DOHH2 (cell line): Measurements from ENCODE around the gene OTOP3.

Experiments used
- H3F3A ChIP-seq: fragments of 200-600 bp; sonication (generic), shearing (Covaris generic); 2 replicates; pipeline ENCODE4 v1.6.0; 2016; ENCODE audit warnings: antibody characterized with exemption, mild to moderate bottlenecking; ENCODE audit not compliant: control insufficient read depth, insufficient read depth
- H3K27ac ChIP-seq: fragments of 200-600 bp; sonication (generic); 2 replicates; pipeline ENCODE4 v1.5.1; 2014; ENCODE audit warnings: low read depth, mild to moderate bottlenecking, low read length, moderate library complexity
- H3K27me3 ChIP-seq: fragments of 200-600 bp; sonication (generic); 2 replicates; pipeline ENCODE4 v1.6.1; 2014; ENCODE audit warnings: mild to moderate bottlenecking, low read length, mixed read lengths; ENCODE audit not compliant: control insufficient read depth
- H3K36me3 ChIP-seq: fragments of 200-600 bp; sonication (generic); 2 replicates; pipeline ENCODE4 v1.6.1; 2014; ENCODE audit warnings: mild to moderate bottlenecking, low read length, moderate library complexity, mixed read lengths; ENCODE audit not compliant: control insufficient read depth
- H3K4me1 ChIP-seq: fragments of 200-600 bp; sonication (generic); 2 replicates; pipeline ENCODE4 v1.6.1; 2014; ENCODE audit warnings: mild to moderate bottlenecking, low read length, mixed read lengths; ENCODE audit not compliant: control insufficient read depth
- H3K4me2 ChIP-seq: fragments of 200-600 bp; sonication (generic); 2 replicates; pipeline ENCODE4 v1.6.0; 2014; ENCODE audit warnings: mild to moderate bottlenecking, low read length, moderate library complexity
- H3K4me3 ChIP-seq: fragments of 200-600 bp; sonication (generic); 2 replicates; pipeline ENCODE4 v1.5.1; 2014; ENCODE audit warnings: mild to moderate bottlenecking, low read length, mixed read lengths
- H3K79me2 ChIP-seq: fragments of 200-600 bp; sonication (generic); 2 replicates; pipeline ENCODE4 v1.6.1; 2014; ENCODE audit warnings: mild to moderate bottlenecking, low read length, mixed read lengths; ENCODE audit not compliant: control insufficient read depth
- H3K9me2 ChIP-seq: fragments of 200-600 bp; sonication (generic); replicated peaks from 2 replicates; pipeline ENCODE4 v1.6.1; 2014; ENCODE audit warnings: mild to moderate bottlenecking, low read length, mixed read lengths; ENCODE audit not compliant: control insufficient read depth
- H3K9me3 ChIP-seq: fragments of 200-600 bp; sonication (generic); 2 replicates; pipeline ENCODE4 v1.6.1; 2014; ENCODE audit warnings: antibody characterized with exemption, low read length, mixed read lengths; ENCODE audit not compliant: control insufficient read depth, insufficient read depth
- H4K20me1 ChIP-seq: fragments of 200-600 bp; sonication (generic); 2 replicates; pipeline ENCODE4 v1.6.0; 2014; ENCODE audit warnings: low read depth, mild to moderate bottlenecking, antibody characterized with exemption, low read length, moderate library complexity; ENCODE audit not compliant: control insufficient read depth, insufficient read depth
- EZH2phosphoT487 ChIP-seq: fragments of 200-600 bp; sonication (generic); IDR thresholded peaks from 2 replicates; pipeline ENCODE4 v1.6.1; 2017; ENCODE audit warnings: borderline replicate concordance, mild to moderate bottlenecking, antibody characterized with exemption, low read length, moderate library complexity, mixed read lengths
- TF ChIP-seq, protein P1 (sequence below): fragments of 200-600 bp; sonication (generic); IDR thresholded peaks from one replicate; pipeline ENCODE4 v1.5.1; 2014; ENCODE audit warnings: antibody characterized with exemption, mild to moderate bottlenecking, low read depth, low read length; ENCODE audit not compliant: poor library complexity, severe bottlenecking

The OTOP3 gene

DNA sequence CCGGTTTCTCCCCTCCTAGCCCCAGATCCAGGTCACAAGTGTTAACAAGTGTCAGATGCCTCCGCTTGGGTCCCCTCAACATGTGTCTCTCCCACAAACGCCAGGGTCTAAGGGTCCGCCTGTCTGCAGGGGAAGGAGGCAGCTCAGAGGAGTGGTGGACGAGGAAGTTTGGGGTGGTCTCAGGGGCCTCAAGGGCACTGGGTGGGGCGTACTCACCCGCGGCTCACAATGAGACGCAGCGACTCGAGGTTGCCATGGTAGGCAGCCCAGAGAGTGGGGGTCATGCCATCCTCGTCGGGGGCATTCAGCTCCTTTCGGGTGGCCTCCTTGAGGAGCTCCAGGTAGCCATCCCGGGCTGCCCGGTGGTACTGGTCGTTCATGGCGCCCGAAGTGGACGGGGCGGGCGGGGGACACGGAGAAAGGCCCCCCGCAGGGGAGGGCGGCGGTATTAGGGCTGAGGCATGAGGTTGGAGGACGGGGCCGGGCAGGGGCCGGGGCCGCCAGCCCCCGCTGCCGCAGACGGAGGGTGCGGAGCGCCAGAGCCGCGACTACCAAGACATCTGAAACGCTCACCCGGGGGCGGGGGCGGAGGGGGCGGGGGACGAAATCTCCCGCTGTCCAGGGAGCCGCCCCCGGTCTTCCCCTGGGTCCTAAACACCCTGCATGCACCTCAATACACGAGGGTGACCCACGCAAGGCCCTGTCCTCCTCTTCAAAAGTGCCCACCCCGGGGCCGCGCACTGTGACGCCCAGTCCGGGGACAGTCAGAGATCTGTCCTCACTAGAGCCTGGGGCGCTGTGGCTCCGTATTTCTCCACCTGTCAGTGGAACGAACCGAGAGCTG, 12.8 kb upstream of the OTOP3 start, which contains the start of gene USH1G:
USH1G (minus strand) TSS at position 562 of the 844 bp plus-strand sequence; CDS start at position 380, 182 bp downstream.
- TF ChIP-seq, protein P1, sequence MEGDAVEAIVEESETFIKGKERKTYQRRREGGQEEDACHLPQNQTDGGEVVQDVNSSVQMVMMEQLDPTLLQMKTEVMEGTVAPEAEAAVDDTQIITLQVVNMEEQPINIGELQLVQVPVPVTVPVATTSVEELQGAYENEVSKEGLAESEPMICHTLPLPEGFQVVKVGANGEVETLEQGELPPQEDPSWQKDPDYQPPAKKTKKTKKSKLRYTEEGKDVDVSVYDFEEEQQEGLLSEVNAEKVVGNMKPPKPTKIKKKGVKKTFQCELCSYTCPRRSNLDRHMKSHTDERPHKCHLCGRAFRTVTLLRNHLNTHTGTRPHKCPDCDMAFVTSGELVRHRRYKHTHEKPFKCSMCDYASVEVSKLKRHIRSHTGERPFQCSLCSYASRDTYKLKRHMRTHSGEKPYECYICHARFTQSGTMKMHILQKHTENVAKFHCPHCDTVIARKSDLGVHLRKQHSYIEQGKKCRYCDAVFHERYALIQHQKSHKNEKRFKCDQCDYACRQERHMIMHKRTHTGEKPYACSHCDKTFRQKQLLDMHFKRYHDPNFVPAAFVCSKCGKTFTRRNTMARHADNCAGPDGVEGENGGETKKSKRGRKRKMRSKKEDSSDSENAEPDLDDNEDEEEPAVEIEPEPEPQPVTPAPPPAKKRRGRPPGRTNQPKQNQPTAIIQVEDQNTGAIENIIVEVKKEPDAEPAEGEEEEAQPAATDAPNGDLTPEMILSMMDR: no peak
- TF ChIP-seq EZH2phosphoT487: no peak
- Histone ChIP-seq H3K36me3 (no peaks in the 10 kb centered on the region), H3F3A (no peaks in the 10 kb centered on the region), H3K27me3 (peaks cover 19% of the 10 kb centered on the region), H3K9me3 (no peaks in the 10 kb centered on the region), H3K4me3 (no peak within 1 kb of the TSS), H3K4me2 (no peak within 1 kb of the TSS), H3K4me1 (no peaks in the 10 kb centered on the region), H3K9me2 (no peaks in the 10 kb centered on the region), H3K79me2 (no peaks in the 10 kb centered on the region), H4K20me1 (no peaks in the 10 kb centered on the region), H3K27ac (no peak within 1 kb of the TSS)

DNA sequence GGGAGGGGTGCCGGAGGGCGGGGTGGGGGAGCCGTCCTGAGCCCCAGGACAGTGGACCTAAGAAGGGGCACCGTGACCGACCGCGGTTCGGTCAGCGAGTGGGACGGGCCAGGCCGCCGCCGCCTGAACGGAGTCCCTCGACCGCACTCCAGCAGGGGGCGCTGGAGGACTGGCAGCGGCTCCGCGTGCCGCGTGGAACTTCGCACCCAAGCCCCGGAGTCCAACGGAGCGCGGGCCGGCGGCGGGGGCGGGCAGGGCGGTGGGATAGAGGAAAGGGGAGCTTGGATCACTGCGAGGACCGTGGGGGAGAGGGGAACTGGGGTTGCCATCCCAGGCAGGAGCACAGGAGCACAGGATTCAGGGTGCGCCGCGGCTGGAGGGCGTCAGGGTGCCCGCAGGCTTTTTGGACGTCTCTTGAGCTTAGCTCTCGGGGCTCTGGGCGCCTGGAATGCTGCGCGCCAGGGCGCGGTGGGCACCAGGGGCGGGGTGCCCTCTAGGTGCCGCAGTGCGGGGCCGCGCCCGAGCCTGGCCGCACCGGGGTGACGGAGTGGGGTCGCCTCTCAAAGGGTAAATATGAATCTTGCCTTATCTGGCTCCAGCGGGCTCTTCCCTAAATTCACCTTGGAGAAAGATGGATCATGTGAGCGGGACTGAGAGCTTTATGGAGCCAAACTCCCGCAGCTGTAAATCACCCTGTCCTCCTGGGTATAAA, 12.0 kb upstream of the OTOP3 start:
- Histone ChIP-seq H3K4me2 (no peak overlapping the region), H3K27me3 (peaks cover 19% of the 10 kb centered on the region)

DNA sequence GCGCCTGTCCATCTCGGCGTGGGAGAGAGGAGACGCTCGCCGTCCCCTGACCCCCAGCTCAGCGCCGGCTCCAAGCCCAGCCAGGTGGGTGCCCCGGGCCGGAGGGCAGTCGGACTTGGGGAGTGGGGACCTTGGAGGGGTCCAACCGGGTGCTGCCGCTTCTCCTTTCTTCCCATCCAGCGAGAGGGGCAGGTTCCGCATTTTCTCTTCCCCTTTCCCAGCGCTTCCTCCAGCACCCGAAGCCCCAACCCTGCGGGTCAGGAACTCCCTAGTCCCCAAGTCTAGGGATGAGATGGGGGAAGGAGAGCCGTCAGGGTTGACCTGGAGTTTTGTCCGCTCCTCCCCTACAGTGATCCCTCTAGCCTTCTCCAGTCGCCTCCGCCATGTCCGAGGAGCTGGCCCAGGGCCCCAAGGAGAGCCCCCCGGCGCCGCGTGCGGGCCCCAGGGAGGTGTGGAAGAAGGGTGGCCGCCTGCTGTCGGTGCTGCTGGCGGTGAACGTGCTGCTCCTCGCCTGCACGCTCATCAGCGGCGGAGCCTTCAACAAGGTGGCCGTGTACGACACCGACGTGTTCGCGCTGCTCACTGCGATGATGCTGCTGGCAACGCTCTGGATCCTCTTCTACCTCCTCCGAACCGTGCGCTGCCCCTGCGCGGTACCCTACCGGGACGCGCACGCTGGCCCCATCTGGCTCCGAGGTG, 11.3 kb upstream of the OTOP3 start, which contains the start of gene OTOP2:
OTOP2 (plus strand) TSS at position 24 of the 699 bp plus-strand sequence; CDS start at position 384, 360 bp downstream.
- Histone ChIP-seq H3K4me1 (no peaks in the 10 kb centered on the region), H3K27ac (no peak within 1 kb of the TSS), H3K79me2 (no peaks in the 10 kb centered on the region), H3K9me2 (no peaks in the 10 kb centered on the region), H3K4me3 (no peak within 1 kb of the TSS), H4K20me1 (no peaks in the 10 kb centered on the region), H3K36me3 (no peaks in the 10 kb centered on the region), H3K4me2 (no peak within 1 kb of the TSS), H3F3A (no peaks in the 10 kb centered on the region), H3K27me3 (peaks cover 17% of the 10 kb centered on the region), H3K9me3 (no peaks in the 10 kb centered on the region)
- TF ChIP-seq EZH2phosphoT487: no peak
- TF ChIP-seq, protein P1: no peak

More for the DNA sequence above, 12.0 kb upstream of the OTOP3 start:
- Histone ChIP-seq H3F3A (no peaks in the 10 kb centered on the region), H3K79me2 (no peaks in the 10 kb centered on the region), H3K4me3 (no peak overlapping the region), H3K36me3 (no peaks in the 10 kb centered on the region), H3K27ac (no peak overlapping the region), H3K4me1 (no peaks in the 10 kb centered on the region), H3K9me3 (no peaks in the 10 kb centered on the region), H4K20me1 (no peaks in the 10 kb centered on the region), H3K9me2 (no peaks in the 10 kb centered on the region)
- TF ChIP-seq EZH2phosphoT487: no peak
- TF ChIP-seq, protein P1: peak; percentile 75
